Measurements from ENCODE around the gene RAB3B.
"Not testable (repeated sequence)": the region's sequence is repeated elsewhere in the genome, so short reads cannot be mapped to it uniquely, and the experiment has no call there.

RAB3B gene

DNA sequence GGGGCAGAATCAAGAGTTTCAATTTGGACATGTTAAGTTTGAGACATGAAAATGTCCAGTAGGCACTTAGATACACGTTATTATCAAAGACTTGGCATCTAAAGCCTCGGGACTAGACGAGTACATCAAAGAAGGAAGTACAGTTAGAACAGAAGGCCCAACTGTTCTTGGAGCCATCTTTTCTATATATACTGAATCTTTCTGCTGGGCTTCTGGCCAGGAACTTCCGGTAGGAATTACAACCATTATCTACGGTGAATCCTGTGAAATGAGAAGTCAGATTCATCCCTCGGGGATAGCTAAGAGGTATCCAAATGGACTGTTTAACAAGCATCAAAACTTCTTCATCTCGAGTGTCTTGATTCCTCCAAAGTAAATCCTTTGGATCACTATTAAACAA is 77.6 kb downstream of the RAB3B start:
- no peak for DNase-seq

DNA sequence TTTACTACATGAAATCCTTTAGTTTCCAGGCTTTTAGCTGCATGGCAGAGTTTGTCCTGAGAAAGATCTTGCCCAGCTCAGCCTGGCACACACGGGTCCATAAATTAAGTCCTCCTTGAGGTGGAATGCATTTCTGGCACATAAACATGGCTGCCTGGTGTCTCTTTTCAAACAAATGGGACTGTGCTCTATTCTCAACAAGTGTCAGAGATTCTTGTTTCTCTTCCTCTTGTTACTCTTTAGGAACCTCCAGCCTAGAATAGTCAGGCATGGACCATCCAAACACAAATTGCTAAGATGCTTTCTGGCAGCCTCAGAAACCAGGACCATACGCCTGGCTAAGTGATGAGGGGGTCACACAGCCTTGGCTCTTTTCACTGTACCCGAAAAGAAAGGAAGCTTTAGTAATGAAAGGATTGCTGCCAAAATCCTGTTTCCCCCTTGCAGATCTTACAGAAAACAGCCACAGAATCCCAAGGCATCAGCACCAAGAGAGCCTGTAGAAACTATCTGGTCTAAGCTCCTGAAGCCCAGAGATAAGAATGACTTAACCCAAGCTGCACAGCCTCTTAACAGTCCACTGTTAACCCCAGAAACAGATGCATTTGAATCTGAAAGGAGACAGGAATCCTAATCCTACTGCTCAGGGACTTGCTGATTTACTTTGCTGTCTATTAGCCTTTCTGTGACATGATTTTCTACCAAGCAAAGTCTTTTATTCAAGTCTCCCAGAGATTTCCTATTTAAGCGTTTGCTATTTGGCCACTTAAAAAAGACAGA is 80.1 kb downstream of the RAB3B start:
- no peak for DNase-seq

DNA sequence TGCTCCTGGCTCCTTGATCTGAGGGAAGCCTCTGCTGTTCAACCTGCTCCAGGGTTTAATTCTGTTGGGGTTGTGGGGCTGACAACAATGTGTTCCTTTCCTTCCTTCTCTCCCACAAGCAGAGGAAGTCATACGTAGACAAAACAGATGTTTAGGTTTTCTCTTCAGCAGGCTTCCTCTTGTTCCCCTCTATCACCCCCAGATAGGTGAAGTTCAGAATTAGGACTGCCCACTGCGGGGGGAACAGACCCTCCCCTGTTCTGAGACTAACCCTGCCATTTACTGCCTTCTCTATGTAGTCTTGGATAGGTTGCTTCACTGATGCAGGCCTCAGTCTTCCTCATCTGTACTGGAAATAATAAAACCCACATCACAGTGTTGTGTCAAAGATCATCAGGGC is 82.0 kb downstream of the RAB3B start:
- no peak for DNase-seq

DNA sequence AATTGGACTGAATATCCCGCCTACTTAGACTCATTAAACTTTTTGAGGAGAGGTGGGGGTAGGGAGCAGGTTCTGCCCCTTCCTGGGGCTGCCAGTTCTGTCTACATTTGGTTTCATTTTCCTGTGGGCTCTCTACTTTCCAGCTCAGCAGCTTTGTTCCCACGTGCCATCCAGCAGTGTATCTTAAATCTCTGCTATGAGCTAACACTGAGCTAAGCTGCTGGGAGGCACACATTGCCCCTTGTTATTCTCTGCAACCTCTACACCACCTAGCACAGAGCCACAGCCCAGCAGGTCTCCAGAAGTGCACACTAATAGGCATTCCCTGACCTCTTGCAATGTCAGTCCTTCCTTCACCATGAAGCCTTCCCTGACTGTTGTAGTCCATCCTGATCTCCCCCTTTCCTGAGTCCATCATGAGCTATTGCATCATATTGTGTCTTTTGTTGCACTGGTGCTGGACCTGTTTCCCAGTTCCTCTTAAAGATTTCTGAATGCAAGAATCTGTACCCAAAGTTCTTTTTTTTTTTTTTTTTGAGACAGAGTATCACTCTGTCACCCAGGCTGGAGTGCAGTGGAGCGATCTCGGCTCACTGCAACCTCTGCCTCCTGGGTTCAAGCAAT is 83.3 kb downstream of the RAB3B start:
- DNase-seq = no peak

GRCh38 chr1:51906306-51907078 is 84.0 kb downstream of the RAB3B start:
- DNase-seq = no peak

GRCh38 chr1:51902456-51902855 is 88.0 kb downstream of the RAB3B start:
- DNase-seq = no peak

- DNase-seq = no peak
Observed at GRCh38 chr1:51901151-51901550, 89.3 kb downstream of the RAB3B start.

DNA sequence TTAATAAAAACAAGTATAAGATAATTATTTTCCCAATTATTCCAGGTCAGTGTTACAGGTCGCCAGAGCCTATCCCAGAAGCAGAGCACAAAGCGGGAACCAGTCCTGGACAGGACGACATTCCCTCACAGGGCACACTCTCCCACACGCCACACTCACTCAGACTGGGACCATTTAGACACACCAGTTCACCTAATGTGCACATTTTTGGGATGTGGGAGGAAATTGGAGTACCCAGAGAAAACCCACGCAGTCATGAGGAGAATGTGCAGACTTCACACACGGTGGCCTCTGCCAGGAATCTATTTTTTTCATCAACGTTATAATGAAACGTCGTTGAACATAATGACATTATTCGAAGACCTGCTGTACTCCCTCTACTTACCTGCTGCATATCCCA is 91.5 kb downstream of the RAB3B start:
- DNase-seq = no peak

DNA sequence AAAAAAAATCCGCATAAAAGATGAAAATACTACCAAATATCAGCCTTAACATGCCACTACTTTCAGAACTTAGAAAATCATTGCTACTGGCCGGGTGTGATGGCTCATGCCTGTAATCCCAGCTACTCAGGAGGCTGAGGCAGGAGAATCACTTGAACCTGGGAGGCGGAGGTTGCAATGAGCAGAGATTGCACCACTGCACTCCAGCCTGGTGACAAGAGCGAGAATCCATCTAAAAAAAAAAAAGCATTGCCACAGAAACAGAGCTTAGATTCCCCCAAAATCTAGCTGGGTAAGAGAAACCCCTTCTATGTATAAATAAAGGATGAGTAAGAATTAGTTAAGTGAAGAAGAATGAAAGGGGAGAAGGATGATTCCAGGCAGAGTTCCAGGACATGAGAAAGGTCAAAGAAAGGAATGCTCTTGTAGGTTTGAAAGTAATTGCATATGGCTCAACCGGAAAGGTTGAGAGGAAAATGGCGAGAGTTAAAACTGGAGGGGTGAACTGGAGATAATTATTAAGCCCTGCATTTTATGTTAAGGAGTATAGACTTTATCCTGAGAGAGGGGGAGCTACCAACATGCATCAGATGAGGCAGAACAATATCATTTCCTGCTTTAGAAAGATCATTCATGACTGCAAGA is 92.3 kb downstream of the RAB3B start:
- DNase-seq = no peak

DNA sequence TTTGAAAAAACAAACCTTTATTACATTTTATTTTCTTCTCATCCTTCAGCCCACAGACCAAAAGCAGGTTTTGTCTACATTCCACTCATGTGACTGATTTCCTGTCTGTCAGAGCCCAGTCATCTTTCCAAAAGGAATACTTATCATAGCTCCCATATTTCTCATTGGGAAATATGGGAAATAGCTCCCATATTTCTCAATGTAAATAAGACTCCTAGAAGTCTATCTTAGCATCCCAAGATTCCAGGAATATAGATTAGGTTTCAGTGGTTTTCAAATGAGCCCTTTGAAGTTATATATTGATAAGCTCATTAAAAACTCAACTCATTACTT is 92.8 kb downstream of the RAB3B start:
- DNase-seq = no peak

DNA sequence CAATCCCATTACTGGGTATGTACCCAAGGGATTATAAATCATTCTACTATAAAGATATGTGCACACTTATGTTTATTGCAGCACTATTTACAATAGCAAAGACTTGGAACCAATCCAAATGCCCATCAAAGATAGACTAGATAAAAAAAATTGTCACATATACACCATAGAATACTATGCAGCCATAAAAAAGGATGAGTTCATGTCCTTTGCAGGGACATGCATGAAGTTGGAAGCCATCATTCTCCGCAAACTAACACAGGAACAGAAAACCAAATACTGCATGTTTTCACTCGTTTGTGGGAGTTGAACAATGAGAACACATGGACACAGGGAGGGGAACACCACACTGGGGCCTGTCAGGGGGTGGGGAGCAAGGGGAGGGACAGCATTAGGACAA is 95.8 kb downstream of the RAB3B start:
- not testable (repeated sequence) for DNase-seq

- peak; percentile 99 for DNase-seq
Observed at GRCh38 chr1:51878616-51879336, 111.7 kb downstream of the RAB3B start, which contains the start of gene NRDC. NRDC (minus strand) TSS chr1:51878727; CDS start chr1:51878615, 112 bp downstream.

- DNase-seq = no peak
Observed at GRCh38 chr1:51878308-51878615, 112.2 kb downstream of the RAB3B start.

GRCh38 chr1:51877434-51878307 is 112.8 kb downstream of the RAB3B start:
- DNase-seq = no peak

GRCh38 chr1:51875836-51876235 is 114.7 kb downstream of the RAB3B start:
- no peak for DNase-seq

DNA sequence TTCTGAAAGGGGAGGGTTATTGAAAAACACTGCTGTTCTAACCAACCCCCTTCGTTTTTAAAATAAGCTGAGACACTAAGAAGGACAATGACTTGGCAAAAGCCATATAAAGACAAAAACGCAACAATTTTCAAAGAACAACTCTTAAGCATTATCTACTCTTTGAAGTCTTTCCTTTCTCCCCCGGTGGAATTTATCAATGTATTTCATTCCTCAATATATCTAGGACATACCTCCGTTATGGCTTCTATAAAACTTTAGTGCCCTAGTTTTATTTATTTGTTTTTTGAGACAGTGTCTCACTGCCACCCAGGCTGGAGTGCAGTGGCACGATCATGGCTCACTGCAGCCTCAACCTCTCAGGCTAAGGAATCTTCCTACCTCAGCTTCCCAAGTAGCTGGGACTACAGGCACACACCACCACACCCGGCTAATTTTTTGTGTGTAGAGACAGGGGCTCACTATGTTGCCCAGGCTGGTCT is 115.2 kb downstream of the RAB3B start:
- DNase-seq = no peak

- not testable (repeated sequence) for DNase-seq
Observed at GRCh38 chr1:51873270-51873669, 117.2 kb downstream of the RAB3B start.

DNA sequence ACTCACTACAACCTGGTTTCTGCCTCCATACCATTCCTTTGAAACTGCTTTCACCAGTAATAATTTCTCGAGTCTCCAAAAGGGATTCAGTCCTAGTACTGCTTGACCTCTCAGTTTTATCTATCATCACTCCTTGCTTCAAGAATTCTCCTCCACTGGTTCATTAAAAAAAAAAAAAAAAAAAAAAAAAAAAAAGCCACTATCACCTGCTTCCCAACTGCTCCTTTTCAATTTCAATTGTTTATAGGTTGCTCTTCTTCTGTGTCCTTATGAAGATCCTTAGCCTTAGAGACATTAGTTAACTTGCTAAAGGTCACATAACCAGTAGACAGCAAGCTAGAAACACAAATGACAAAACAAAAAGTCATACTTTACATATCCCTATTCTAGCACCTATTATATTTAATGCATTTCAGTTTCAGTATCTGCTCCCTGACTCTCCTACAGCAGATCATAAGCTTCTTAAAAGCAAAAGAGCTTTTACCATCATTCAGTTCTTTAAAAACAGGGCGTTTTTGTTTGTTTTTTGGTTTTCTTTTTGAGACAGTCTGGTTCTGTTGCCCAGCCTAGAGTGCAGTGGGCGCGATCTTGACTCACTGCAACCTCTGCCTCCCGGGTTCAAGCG is 119.0 kb downstream of the RAB3B start:
- no peak for DNase-seq

DNA sequence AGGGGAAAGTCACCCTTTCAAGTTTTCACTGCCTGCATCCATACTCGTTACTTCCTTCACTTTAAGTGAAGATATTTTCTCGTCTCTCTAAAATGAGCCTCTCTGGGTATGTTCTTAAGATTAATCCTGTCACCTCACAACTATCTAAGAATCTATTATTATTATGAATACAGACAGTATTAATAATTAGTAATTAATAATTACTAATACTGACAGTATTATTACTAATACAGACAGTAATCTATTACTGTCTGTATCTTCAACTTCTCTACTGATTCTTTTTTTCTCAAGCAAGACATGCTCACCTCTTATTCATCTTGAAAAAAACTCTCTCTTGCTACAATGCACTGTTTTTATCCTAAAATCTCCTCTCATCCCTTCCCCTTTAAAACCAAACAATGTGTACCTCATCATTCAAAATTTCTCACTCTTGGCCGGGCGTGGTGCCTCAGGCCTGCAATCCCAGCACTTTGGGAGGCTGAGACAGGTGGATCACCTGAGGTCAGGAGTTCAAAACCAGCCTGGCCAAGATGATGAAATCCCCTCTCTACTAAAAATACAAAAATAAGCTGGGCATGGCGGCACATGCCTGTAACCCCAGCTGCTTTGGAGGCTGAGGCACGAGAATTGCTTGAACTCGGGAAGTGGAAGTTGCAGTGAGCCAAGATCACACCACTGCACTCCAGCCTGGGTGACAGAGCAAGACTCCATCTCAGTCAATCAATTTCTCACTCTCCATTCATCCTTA is 119.7 kb downstream of the RAB3B start:
- DNase-seq = no peak

GRCh38 chr1:51867479-51868232 is 122.8 kb downstream of the RAB3B start:
- no peak for DNase-seq
